ENCODE measurements around the gene LRP11. TPM values are rescaled to one million over a fixed set of nuclear protein-coding genes. Genes with fewer than 3 reads are reported as not detected.
"Not testable (repeated sequence)": the region's sequence is repeated elsewhere in the genome, so short reads cannot be mapped to it uniquely, and the experiment has no call there.

LRP11 gene
- polyA plus RNA-seq, 3 donors = 33.5 to 35.2 (median 34.2) TPM

DNA sequence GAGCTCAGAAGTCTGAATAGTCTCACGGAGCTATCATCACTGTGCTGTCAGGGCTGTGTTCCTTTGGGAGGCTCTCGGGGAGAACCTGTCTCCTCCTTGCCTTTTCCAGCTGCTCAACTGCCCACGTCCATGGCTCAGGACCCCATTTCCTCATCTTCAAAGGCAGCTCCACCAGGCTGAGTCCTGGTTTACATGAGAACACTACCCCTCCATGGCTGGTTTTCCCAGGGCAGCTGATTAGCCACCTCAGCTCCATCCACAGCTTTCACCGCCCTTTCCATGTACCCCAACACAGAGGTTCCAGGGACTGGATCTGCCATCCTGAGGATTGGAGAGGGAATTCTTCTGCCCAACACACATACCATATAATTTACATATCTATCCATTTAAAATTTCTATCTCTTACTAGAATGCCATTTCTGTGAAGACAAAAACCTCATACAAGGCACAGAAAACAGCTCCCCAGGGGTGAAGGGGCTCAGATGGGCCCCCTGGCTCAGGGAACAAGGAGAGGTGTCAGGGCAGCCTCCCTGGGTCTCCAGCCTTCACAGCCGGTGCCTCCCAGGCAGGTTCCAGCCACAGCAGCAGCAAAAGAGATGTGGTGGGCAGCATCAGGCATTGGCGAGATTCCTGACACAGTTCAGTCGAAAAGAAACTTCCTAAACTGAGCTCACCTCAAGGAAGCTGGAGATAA is 35.9 kb upstream of the LRP11 start:
- DNase-seq = no peak

DNA sequence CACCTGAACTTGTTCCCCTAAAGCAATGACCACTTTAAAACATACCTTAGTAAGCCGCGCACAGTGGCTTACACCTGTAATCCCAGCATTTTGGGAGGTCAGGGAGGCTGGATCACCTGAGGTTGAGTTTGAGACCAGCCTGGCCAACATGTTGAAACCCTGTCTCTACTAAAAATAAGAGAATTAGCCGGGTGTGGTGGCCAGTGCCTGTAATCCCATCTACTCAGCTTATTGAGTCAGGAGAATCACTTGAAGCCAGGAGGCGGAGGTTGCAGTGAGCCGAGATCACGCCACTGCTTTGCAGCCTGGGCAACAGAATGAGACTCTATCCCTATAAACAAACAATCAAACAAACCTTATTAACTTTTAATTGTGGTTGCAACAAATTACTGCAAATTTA is 35.3 kb upstream of the LRP11 start:
- no peak for DNase-seq

DNA sequence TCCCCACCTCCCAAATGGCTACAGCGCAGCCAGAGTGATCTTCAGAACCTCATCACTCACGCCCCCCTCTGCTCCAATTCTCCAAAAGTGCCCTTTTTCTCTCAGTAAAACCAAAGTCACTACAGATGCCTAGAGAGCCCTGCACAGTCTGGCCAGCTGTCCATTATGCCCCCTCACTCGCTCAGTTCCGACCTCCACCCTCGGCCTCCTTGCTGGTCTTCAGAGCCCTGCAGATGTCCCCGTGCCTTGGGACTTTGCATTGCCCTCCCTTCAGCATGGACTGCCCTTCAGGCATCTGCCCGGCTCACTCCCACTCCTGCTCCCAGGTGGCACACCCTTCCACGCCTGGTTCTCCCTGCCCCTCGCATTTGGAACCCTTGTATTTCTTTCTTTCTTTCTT is 34.8 kb upstream of the LRP11 start:
- DNase-seq = no peak

DNA sequence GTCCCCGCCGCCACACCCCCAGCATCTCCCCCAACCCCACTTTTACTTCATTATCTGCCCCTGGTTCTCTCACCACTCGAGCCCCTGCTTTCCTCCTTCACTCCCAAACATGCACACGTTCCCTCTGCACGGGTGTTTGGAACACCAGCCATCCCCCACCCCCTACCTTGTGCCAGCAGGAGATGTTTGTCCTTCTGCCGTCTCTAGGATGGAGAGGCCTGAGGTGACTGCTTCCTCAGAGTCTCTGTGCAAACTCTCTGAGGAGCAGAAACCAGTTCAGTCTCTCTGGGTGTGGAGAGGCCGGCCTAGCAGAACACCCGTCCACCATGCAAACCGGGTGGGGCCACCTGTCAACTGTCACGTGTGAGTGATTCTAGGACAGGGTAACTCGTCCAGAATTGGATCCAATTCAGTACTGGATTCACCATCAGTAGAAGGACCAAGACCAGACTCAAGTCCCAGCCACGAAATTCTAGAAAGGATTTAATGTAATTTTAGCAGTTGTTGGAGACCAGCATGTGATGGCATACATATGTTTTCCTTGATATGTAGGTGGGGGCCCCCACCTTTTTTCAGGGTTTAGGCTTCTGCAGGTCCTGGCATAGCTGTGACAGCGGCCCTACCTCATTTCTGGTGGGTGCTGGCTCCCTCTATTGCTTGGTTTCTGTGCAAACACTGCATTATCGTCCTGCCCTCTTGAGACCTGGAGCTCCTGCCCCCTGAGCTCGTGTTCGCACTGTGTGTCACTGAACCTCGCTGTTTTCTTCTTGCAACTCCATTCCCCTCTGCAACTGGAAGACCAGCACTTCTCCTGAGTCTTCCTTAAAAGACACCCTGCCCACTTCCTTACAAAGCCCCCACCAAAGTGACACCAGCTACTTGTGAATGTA is 33.9 kb upstream of the LRP11 start, which contains the start of gene RAET1E:
RAET1E (minus strand) TSS at position 259 of the 890 bp plus-strand sequence. CDS start 7,212 bp downstream, outside the sequence.
- no peak for DNase-seq

DNA sequence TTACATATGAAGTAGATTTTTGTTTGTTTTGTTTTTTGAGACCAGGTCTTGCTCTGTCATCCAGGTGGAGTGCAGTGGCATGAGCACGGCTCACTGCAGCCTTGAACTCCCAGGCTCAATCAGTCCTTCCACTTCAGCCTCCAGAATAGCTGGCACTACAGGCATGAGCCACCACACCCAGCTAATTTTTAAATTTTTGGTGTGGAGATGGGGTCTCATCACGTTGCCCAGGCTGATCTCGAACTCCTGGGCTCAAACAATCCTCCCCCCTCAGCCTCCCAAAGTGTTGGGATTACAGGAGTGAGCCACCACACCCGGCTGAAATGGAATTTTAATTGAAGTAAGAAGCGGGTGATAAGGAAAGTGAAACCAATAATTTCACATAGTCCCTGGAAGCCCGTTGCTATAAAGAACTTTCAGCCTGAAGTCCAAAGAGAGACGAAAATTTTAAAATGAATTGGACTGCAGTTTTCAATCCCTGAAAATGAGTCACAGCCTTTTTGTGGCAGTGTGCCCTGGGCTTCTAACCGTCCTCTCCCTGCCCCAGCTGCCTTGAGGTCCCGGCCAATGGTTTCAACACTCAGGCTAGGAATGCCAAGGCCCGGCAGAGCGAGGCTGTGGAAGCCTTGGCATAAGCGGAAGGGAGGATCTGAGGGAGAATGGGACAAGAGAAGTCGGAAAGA is 33.0 kb upstream of the LRP11 start:
- no peak for DNase-seq

DNA sequence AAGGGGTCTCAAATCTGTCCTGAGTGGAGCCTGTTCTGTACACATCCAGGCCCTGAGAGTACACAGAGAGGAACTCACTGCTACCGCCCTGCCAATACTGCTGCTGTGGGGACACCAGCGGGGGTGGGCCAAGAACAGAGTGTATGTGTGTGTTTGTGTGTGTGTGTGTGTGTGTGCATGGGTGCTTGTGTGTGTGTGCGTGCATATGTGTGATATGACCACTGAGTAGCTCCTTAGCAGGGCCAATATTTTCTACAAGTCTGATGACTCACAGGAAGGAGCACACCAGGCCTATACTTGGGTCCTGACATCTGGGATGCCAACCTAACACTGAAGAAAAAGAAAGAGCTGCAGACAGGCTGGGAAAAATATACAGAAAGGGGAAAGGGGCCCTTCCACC is 32.3 kb upstream of the LRP11 start:
- no peak for DNase-seq

DNA sequence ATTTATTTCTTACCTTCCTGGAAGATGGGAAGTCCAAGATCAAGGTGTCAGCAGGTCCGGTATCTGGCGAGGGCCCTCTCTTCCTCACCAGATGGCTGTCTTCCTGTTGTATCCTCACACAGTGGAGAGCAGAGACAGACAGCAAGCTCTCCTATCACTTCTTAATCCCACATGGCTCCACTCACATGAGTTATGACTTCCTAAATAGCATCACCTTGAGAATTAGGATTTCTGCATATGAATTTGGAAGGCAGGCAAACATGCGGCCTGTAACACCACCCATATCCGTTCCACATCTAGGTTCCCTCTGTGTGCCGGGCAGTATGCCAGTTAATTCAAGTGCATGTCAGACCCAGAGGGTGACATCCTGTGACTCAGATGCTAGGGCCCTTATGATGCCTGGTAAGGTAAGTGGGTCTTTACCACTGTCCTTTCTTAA is 31.7 kb upstream of the LRP11 start:
- DNase-seq = no peak

DNA sequence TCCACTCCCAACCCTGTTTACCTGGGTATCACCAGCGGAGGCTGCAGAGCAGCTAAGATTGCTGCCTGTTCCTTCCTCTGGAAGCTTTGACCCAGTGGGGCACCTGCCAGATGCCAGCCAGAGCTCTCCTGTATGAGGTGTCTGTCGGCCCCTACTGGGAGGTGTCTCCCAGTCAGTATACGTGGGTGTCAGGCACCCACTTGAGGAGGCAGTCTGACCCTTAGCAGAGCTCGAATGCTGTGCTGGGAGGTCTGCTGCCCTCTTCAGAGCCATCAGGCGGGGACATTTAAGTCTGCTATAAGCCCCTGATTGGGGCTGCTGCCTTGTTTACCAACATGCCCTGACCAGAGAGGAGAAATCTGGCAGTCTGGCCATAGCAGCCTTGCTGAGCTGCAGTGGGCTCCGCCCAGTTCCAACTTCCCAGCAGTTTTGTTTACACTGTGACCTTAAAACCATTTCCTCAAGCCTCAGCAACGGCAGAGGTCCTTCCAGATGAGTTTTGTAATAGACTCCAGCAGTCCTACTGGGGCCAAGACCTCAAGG is 31.0 kb upstream of the LRP11 start:
- peak; percentile 17 for DNase-seq

DNA sequence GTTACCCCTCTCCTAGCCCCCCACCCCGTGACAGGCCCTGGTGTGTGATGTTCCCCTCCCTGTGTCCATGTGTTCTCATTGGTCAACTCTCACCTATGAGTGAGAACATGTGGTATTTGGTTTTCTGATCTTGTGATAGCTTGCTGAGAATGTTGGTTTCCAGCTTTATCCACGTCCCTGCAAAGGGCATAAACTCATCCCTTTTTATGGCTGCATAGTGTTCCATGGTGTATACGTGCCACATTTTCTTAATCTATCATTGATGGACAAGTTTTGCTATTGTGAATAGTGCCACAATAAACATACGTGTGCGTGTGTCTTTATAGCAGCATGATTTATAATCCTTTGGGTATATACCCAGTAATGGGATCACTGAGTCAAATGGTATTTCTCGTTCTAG is 27.7 kb upstream of the LRP11 start:
- DNase-seq = not testable (repeated sequence)

DNA sequence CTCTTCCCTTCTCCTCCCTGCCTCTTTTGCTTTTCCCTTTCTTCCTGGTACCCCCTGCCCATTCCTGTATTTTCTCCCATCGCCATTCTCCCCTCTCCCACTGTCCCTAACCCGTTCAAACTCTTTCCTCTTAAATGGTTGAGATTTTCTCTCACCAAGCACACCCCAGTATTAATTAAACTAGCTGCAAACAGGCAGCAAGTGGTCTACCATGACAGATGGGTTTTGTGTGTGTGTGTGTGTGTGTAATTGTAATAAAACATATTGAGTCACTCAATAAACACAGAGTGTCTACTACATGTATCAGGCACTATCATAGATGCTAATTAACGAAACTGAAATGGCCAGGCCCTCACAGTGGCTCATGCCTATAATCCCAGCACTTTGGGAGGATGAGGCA is 27.1 kb upstream of the LRP11 start:
- DNase-seq = no peak

DNA sequence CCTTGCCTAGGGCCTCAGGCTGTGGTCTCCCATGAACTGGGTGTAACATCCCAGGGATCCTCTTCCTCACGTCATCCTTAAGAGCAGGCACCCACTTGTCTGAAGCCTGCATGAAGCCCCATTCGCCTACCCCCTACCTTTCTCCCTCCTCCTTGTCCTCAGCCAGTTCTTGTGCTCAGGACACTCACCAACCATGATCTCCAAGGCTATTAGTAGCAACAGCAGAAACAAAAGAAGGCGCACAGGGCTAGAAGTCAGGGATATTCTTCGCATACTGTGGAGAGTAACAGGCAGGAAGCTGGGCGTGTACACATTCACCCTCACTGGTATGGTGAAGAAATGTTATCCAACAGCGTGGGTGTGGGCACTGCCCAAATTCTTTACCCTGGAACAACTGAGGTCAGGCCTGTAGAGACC is 26.5 kb upstream of the LRP11 start:
- no peak for DNase-seq

DNA sequence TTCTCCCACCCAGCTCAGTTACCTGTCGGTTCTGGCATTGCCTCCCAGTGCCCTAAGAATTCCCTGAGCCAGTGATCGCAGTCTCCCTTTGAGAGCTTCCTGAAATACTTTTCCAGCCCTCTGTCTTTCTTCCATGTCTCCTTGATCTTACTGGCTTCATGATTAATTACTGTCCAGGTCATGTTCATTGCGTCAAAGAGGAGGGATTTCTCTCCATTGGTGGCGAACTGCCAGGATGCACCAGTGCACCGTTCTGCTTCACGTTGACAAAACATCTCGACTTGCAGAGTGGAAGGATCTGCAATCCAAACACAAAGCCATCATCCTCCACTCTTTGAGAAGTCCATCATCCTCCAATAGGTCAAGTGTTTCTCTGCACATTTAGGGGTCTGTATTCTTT is 25.2 kb upstream of the LRP11 start:
- DNase-seq = peak; percentile 35

DNA sequence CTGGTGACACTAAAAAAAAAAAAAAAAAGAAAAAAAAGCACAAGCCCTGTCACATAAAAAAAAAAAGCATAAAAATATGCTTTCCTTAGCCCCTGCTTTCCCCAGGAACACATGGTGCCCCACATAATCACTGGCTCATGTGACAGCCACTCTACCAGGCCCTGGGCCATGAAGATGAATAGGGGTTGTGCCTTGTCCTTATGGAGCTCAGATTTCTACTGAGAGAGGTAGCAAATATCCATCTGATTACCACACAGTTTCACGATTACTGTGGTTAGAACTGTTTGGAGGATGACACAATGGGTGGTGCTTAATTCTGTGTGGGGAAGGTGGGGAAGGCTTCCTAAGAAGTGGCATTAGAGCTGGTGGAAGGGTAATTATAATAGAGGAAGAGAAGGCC is 24.5 kb upstream of the LRP11 start:
- no peak for DNase-seq

DNA sequence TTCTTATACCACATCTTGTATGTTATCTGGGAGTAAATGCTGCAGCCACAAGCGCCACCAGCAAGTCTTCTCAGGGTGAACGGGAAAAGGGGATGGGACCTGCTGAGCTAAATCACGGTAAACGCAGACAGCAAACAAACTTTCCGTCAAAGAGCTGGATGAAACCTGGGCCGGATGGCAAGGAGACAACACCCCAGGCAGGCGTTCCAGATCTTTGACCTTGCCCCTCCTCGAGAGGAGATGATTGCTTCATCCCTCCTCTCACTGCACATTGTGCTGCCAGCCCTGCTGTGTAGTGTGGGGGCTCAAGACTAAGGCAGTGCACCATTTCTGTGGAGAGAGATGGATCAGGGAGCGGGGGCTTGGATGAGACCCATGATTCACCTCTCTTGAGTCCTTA is 23.9 kb upstream of the LRP11 start:
- no peak for DNase-seq

DNA sequence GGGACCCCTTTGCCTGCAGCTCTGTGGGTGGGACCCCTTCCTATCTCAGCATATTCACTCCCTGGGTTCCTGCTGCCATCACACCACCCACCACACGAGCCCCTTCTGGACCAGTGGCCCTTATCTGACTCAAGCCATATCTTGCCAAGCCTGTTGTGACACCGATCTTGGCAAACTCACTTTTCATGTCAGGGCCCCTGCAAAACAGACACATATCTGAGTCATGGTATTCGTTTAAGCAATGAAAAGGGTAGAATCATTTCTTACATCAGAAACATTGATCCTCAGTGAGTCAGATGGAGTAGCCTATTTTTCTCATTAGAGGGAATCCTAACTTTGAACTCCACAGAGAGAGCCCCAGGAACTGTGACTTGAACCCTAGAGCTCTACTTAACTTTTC is 23.2 kb upstream of the LRP11 start:
- DNase-seq = no peak

DNA sequence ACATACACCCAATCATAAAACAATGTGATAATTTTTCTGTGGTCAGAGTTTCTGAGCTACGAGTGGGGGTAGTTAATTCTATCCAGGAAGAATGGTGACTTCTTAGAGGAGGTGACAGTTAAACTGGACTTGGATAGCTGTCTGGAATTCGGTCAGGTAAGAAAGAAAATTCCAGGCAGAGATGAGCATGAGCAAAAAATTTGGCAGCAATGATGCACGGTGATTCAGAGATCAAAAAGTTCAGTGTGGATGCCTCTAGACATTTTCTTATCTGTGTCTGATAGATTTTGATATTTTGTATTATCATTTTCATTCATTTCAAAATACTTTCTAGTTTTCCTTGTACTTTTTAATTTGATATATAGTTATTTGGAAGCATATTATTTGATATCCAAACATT is 21.7 kb upstream of the LRP11 start:
- DNase-seq = no peak

DNA sequence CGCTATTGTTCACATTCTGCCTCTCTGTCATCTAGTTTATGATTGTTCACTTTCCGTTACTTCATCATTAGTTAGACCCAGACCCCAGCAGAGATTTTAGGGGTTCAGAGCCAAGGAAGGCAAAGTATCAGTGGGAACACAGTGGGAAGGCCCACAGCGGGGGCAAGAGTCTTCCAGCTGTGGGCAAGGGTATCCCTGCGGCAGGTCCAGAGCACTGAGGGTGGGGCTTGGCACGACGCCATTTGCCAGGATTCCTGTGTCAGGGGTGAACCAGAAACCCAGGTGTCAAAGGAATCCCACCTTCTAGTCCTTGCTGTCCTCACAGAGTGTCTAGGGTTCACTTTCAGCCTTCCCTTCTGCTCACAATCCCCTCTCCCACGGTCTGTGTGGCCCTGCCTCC is 20.5 kb upstream of the LRP11 start:
- no peak for DNase-seq

DNA sequence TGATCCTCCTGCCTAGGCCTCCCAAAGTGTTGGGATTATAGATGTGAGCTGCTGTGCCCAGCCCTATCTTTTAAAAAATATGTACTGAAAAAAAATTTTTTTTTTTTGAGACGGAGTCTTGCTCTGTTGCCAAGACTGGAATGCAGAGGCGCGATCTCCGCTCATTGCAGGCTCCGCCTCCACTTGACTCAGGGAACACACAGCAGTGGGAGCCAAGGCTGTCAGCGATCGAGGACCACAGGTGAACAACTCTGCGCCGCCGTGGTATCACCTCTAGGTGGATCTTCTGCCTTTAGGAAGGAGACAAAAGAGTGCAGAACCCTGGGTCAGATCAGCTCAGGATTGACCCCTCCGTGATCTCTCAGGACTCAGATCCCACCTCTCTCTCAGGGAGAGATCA is 20.1 kb upstream of the LRP11 start:
- no peak for DNase-seq

DNA sequence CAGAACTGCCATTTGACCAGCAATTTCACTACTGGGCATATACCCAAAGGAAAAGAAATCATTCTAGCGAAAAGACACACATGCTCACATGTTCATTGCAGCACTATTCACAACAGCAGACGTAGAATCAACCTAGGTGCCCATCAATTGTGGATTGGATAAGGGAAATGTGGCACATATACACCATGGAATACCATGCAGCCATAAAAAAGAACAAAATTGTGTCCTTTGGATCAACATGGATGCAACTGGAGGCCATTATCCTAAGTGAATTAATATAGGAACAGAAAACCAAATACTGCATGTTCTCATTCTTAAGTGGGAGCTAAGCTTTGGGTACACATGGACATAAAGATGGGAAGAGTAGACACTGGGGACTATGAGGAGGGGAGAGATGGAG is 17.7 kb upstream of the LRP11 start:
- no peak for DNase-seq

DNA sequence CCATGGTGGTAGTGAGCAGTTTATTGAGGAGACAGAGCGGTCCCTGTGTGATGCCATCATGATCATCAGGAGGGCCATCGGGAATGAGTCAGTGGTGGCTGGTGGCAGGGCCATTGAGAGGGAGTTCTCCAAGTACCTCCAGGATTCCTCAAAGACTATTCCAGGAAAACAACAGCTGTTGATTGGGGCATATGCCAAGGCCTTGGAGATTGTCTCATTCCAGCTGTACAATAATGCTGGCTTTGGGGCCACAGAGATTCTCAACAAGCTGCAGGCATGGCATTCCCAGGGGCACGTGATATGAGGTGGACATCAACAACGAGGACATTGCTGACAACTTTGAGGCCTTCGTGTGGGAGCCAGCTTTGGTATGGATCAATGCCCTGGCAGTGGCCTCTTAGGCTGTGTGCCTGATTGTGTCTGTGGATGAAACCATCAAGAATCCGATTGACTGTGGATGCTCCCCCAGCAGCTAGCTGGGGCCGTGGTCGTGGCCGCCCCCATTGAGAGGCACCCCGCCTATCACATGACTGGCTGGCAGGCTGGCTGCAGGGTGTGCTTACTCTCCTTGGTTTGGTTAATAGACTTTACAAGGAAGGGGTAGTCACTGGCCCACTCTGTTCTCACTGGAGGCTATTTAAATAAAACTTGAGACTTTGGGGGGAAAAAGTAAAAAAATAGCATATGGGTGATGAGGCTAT is 17.1 kb upstream of the LRP11 start:
- DNase-seq = no peak

DNA sequence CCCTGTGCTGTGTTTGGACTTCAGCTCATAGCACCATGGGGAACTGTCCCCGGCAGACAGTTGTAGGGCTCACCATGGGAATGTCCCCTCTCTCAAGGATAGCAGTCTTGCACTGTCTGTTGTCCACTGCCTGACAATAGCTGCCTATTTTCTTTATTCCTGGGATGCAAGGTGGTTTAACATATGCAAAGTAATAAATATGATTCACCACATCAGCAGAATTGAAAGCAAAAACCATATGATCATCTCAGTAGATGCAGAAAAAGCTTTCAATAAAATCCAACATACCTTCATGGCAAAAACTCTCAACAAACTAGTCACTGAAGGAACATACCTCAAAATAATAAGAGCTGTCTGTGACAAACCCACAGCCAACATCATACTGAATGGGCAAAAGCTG is 13.5 kb upstream of the LRP11 start:
- no peak for DNase-seq
